ENCODE measurements around the gene UNK. TPM values are rescaled to one million over a fixed set of nuclear protein-coding genes. Genes with fewer than 3 reads are reported as not detected.

Gene UNK
- total and polyA plus RNA-seq, 2 of the 13 experiments (the other 11 are each of a cell fraction or from before 2014, with no cell fraction given): 31.6 to 33.0 TPM

GRCh38 chr17:75845058-75845711, 60.6 kb downstream of the UNK start (continued):
- TF ChIP-seq FOXP4 (CRISPR knock-in tag; IDR thresholded peaks at IDR 0.05): 0 out of 2 replicates have a peak, but pooled peaks have one; percentile 45
- TF ChIP-seq SIX1 (CRISPR knock-in tag; IDR thresholded peaks at IDR 0.05; ENCODE audit: borderline replicate concordance): no peak
- TF ChIP-seq SOX6 (IDR thresholded peaks at IDR 0.05): no peak
- peak; percentile 45 for TF ChIP-seq SOX6 (CRISPR knock-in tag; IDR thresholded peaks at IDR 0.05)
- TF ChIP-seq ZNF552 (CRISPR knock-in tag; IDR thresholded peaks at IDR 0.05; ENCODE audit: borderline replicate concordance): no peak; the same call in 1 of the 2 replicates
- TF ChIP-seq TFE3 (CRISPR knock-in tag; IDR thresholded peaks at IDR 0.05): 0 out of 2 replicates have a peak, but pooled peaks have one; percentile 35
- TF ChIP-seq ZNF513 (CRISPR knock-in tag; conservative IDR thresholded peaks at IDR 0.05): no peak
- TF ChIP-seq KDM3A (CRISPR knock-in tag; IDR thresholded peaks at IDR 0.05; ENCODE audit: low read depth): peak; percentile 79; the same call in 1 of the 2 replicates
- peak; percentile 90 for TF ChIP-seq PATZ1 (CRISPR knock-in tag; IDR thresholded peaks at IDR 0.05)
- no peak for TF ChIP-seq MED13 (CRISPR knock-in tag; IDR thresholded peaks at IDR 0.05)
- no peak for TF ChIP-seq ATM (IDR thresholded peaks at IDR 0.05; ENCODE audit: borderline replicate concordance)
- TF ChIP-seq FOXA3 (CRISPR knock-in tag; IDR thresholded peaks at IDR 0.05): peak; percentile 54
- TF ChIP-seq FOXM1 (CRISPR knock-in tag; IDR thresholded peaks at IDR 0.05): no peak
- TF ChIP-seq ZNF792 (CRISPR knock-in tag; IDR thresholded peaks at IDR 0.05): peak; percentile 71
- no peak for TF ChIP-seq KLF11 (CRISPR knock-in tag; IDR thresholded peaks at IDR 0.05)
- TF ChIP-seq ZNF256 (CRISPR knock-in tag; conservative IDR thresholded peaks at IDR 0.05): no peak
- TF ChIP-seq ELK4 (CRISPR knock-in tag; IDR thresholded peaks at IDR 0.05; ENCODE audit: borderline replicate concordance): no peak
- peak; percentile 61; the same call in 1 of the 2 replicates for TF ChIP-seq ZNF772 (CRISPR knock-in tag; IDR thresholded peaks at IDR 0.05)
- TF ChIP-seq TFAP4 (IDR thresholded peaks at IDR 0.05; ENCODE audit: borderline replicate concordance, low read depth): peak; percentile 76; the same call in 1 of the 2 replicates
- TF ChIP-seq ZNF496 (CRISPR knock-in tag; IDR thresholded peaks at IDR 0.05; ENCODE audit: insufficient replicate concordance): no peak

Data from HepG2 (cell line).